H1 (cell line): ENCODE data around the gene WNT9B. TPM values are rescaled to one million over a fixed set of nuclear protein-coding genes. Genes with fewer than 3 reads are reported as not detected.

ENCODE experiments used
- CTCF ChIA-PET: fragments of 300-600 bp; sonication (Branson Sonifier 250); formaldehyde crosslinking; loops from one replicate; lab custom pipeline; 2021; ENCODE audit not compliant: partially characterized antibody; lab: Charles Lee
- POLR2A ChIA-PET: fragments of 300-600 bp; sonication (Branson Sonifier 250); formaldehyde crosslinking; loops from one replicate; lab custom pipeline; 2021; ENCODE audit warnings: inconsistent platforms; ENCODE audit not compliant: partially characterized antibody; lab: Charles Lee
- DNase-seq, 2 experiments: peaks; one replicate each; pipeline versions ENCODE4 v3.0.0 to v3.0.0-alpha.2; 2010 to 2022; ENCODE audit warnings: low spot score in 2 of 2, low read depth in 1 of 2, mixed read lengths in 1 of 2
- FAIRE-seq: peaks from 2 replicates; lab custom pipeline; 2011; peaks lifted over from hg19 to GRCh38; lab: Jason Lieb, UNC
- H2AFZ ChIP-seq: 2 replicates; pipeline ENCODE4 v1.8.1; 2012; ENCODE audit warnings: low read length, inconsistent platforms
- H2AK5ac ChIP-seq: 2 replicates; pipeline ENCODE4 v1.6.1; 2013; ENCODE audit warnings: low read depth, low read length
- H2BK120ac ChIP-seq: replicated peaks from 2 replicates; pipeline ENCODE3; 2013; ENCODE audit warnings: low read depth, low read length, inconsistent platforms
- H2BK12ac ChIP-seq: 2 replicates; pipeline ENCODE4 v1.6.1; 2013; ENCODE audit warnings: low read depth, low read length
- H2BK15ac ChIP-seq: 2 replicates; pipeline ENCODE4 v1.6.1; 2013; ENCODE audit warnings: low read length
- H2BK20ac ChIP-seq: 2 replicates; pipeline ENCODE4 v1.6.1; 2013; ENCODE audit warnings: low read length
- H2BK5ac ChIP-seq: 2 replicates; pipeline ENCODE4 v1.6.1; 2013; ENCODE audit warnings: low read depth, low read length
- H3K14ac ChIP-seq: 2 replicates; pipeline ENCODE4 v1.6.1; 2013; ENCODE audit warnings: inconsistent platforms; ENCODE audit not compliant: insufficient read length
- H3K18ac ChIP-seq: 2 replicates; pipeline ENCODE4 v1.6.1; 2013; ENCODE audit warnings: low read length; ENCODE audit errors: extremely low read depth
- H3K23ac ChIP-seq: 2 replicates; pipeline ENCODE4 v1.6.1; 2013; ENCODE audit warnings: inconsistent platforms; ENCODE audit not compliant: insufficient read length
- H3K23me2 ChIP-seq: 2 replicates; pipeline ENCODE4 v1.6.1; 2013; ENCODE audit warnings: low read depth, low read length
- H3K27ac ChIP-seq: 2 replicates; pipeline ENCODE4 v1.6.1; 2011; ENCODE audit warnings: low read depth, low read length, inconsistent platforms
- H3K27me3 ChIP-seq, 4 experiments: replicated peaks in 1 of 4; 1 replicate in 1 of 4; 2 replicates in 3 of 4; pipeline versions ENCODE4 v1.6.1 to v1.8.1; 2011 to 2013; ENCODE audit warnings: low read length in 3 of 4, mild to moderate bottlenecking in 3 of 4, inconsistent platforms in 2 of 4, mixed read lengths in 2 of 4, moderate library complexity in 1 of 4; ENCODE audit not compliant: control insufficient read depth in 3 of 4, insufficient read depth in 3 of 4; ENCODE audit errors: extremely low read depth in 1 of 4
- H3K36me3 ChIP-seq, 4 experiments: 2 replicates each; pipeline versions ENCODE4 v1.6.1 to v1.8.1; 2011 to 2013; ENCODE audit warnings: mild to moderate bottlenecking in 4 of 4, low read length in 3 of 4, moderate library complexity in 2 of 4, control low read depth in 1 of 4, inconsistent platforms in 1 of 4; ENCODE audit not compliant: insufficient read depth in 4 of 4, control insufficient read depth in 2 of 4
- H3K4ac ChIP-seq: replicated peaks from 2 replicates; pipeline ENCODE3; 2013; ENCODE audit warnings: low read length, low read depth, mixed read lengths, inconsistent platforms; ENCODE audit not compliant: insufficient read length
- H3K4me1 ChIP-seq, 4 experiments: replicated peaks in 1 of 4; 1 replicate in 1 of 4; 2 replicates in 3 of 4; pipeline versions ENCODE4 v1.6.1 to v1.8.1; 2011 to 2013; ENCODE audit warnings: low read length in 3 of 4, inconsistent platforms in 2 of 4, mixed read lengths in 1 of 4; ENCODE audit not compliant: insufficient read depth in 4 of 4, control insufficient read depth in 3 of 4
- H3K4me2 ChIP-seq, 2 experiments: 2 replicates each; pipeline versions ENCODE4 v1.6.1 to v1.8.1; 2011 to 2013; ENCODE audit warnings: low read depth in 2 of 2, low read length in 2 of 2, control low read depth in 1 of 2, inconsistent platforms in 1 of 2, mild to moderate bottlenecking in 1 of 2; ENCODE audit not compliant: insufficient read depth in 1 of 2
- H3K4me3 ChIP-seq, 4 experiments: fragments of 200-600, 300-600 bp in 1 of 4; sonication (generic), shearing (Covaris generic), sonication (Bioruptor Twin) in 1 of 4; 2 replicates each; pipeline versions ENCODE4 v1.5.1 to v1.8.1; 2011 to 2016; ENCODE audit warnings: low read length in 4 of 4, low read depth in 3 of 4, control low read depth in 2 of 4, inconsistent platforms in 2 of 4, mild to moderate bottlenecking in 2 of 4, mixed read lengths in 1 of 4, moderate library complexity in 1 of 4; ENCODE audit not compliant: insufficient read depth in 2 of 4; ENCODE audit errors: extremely low read depth in 1 of 4
- H3K56ac ChIP-seq: replicated peaks from 2 replicates; pipeline ENCODE3; 2013; ENCODE audit warnings: low read depth, mild to moderate bottlenecking, mixed read lengths, low read length, inconsistent platforms; ENCODE audit not compliant: insufficient read length
- H3K79me1 ChIP-seq: 2 replicates; pipeline ENCODE4 v1.6.1; 2013; ENCODE audit warnings: low read depth, low read length, control low read depth
- H3K79me2 ChIP-seq, 2 experiments: 2 replicates each; pipeline versions ENCODE4 v1.6.1 to v1.8.1; 2012 to 2013; ENCODE audit warnings: low read length in 2 of 2, mild to moderate bottlenecking in 2 of 2, inconsistent platforms in 1 of 2; ENCODE audit not compliant: insufficient read depth in 2 of 2, control insufficient read depth in 1 of 2
- H3K9ac ChIP-seq, 4 experiments: replicated peaks in 1 of 4; 1 replicate in 1 of 4; 2 replicates in 3 of 4; pipeline versions ENCODE4 v1.6.1 to v1.8.1; 2011 to 2013; ENCODE audit warnings: low read depth in 3 of 4, low read length in 3 of 4, control low read depth in 2 of 4, mild to moderate bottlenecking in 2 of 4, moderate library complexity in 2 of 4, inconsistent platforms in 1 of 4; ENCODE audit errors: extremely low read depth in 1 of 4
- H3K9me3 ChIP-seq, 2 experiments: 2 replicates each; pipeline versions ENCODE4 v1.6.1 to v1.8.1; 2012 to 2013; ENCODE audit warnings: mild to moderate bottlenecking in 2 of 2, moderate library complexity in 2 of 2, control low read depth in 1 of 2, inconsistent platforms in 1 of 2, low read depth in 1 of 2, low read length in 1 of 2, mixed read lengths in 1 of 2; ENCODE audit not compliant: insufficient read depth in 2 of 2
- H4K20me1 ChIP-seq, 2 experiments: replicated peaks in 1 of 2; 2 replicates each; pipeline versions ENCODE3 to v1.8.1; 2011 to 2013; ENCODE audit warnings: inconsistent platforms in 2 of 2, low read length in 2 of 2, mild to moderate bottlenecking in 1 of 2; ENCODE audit not compliant: insufficient read depth in 2 of 2, control insufficient read depth in 1 of 2
- H4K5ac ChIP-seq: 2 replicates; pipeline ENCODE4 v1.6.1; 2013; ENCODE audit warnings: low read length, low read depth, mixed read lengths, inconsistent platforms; ENCODE audit not compliant: insufficient read length
- H4K8ac ChIP-seq: 2 replicates; pipeline ENCODE4 v1.8.0; 2013; ENCODE audit warnings: mild to moderate bottlenecking, moderate library complexity, low read length, inconsistent platforms; ENCODE audit not compliant: insufficient read depth; ENCODE audit errors: extremely low read depth
- H4K91ac ChIP-seq: replicated peaks from 2 replicates; pipeline ENCODE3; 2013; ENCODE audit warnings: low read length, mixed read lengths, inconsistent platforms; ENCODE audit not compliant: insufficient read length
- ATF2 ChIP-seq: IDR thresholded peaks from 2 replicates; pipeline ENCODE4 v1.6.1; 2012; ENCODE audit warnings: low read length, inconsistent platforms
- BACH1 ChIP-seq: IDR thresholded peaks from 2 replicates; pipeline ENCODE4 v1.6.1; 2012; ENCODE audit warnings: low read length, improper control_type of control experiment
- CBX8 ChIP-seq: fragments of 300-800, 300-1000 bp; sonication (generic); IDR thresholded peaks from 2 replicates; pipeline ENCODE4 v1.7.1; 2016; ENCODE audit warnings: low read depth, low read length, borderline replicate concordance
- CHD1 ChIP-seq: IDR thresholded peaks from 2 replicates; pipeline ENCODE4 v1.6.1; 2012; ENCODE audit warnings: low read depth, low read length, improper control_type of control experiment
- PHF8 ChIP-seq: fragments of 200-600 bp; sonication (generic); conservative IDR thresholded peaks from 2 replicates; pipeline ENCODE4 v1.7.1; 2012; ENCODE audit warnings: low read depth, mild to moderate bottlenecking, inconsistent platforms, low read length, moderate library complexity
- POU5F1 ChIP-seq: IDR thresholded peaks from 2 replicates; pipeline ENCODE4 v1.6.1; 2011; ENCODE audit warnings: low read depth, mild to moderate bottlenecking, low read length, moderate library complexity
- WGBS, 2 experiments: shearing (Covaris generic) in 1 of 2; methylation state at CpG; one replicate each; pipeline versions ENCODE4 v1.1.6 to v1.1.7; 2013 to 2015; ENCODE audit warnings: low lambda C conversion rate in 2 of 2, mixed read lengths in 2 of 2, inconsistent platforms in 1 of 2, low coverage in 1 of 2, missing lambda C conversion rate in 1 of 2; ENCODE audit not compliant: insufficient replicate concordance in 2 of 2, insufficient coverage in 1 of 2, insufficient read length in 1 of 2; ENCODE audit errors: extremely low coverage in 1 of 2, missing lambda C conversion rate in 1 of 2; 5-methylcytosine and 5-hydroxymethylcytosine counted together
- polyA plus RNA-seq, 7 experiments: library from polyadenylated mRNA; depleted of rRNA in 3 of 7; stranded (reverse) in 5 of 7; unstranded in 2 of 7; fragments of >200 nt in 5 of 7; fragments of 200-250 nt in 2 of 7; gene quantifications; 1 replicate in 5 of 7; 2 replicates in 1 of 7; 4 replicates in 1 of 7; pipeline versions ENCODE4 v1.2.1 to v1.2.3, GENCODE V29; 2011 to 2013; ENCODE audit warnings: missing spikeins in 2 of 7, mixed read lengths in 2 of 7
- total RNA-seq: library from RNA; stranded (reverse); fragmentation: NEBNext Ultra II Directional; extraction: Animal tissue kit (Norgen Biotek cat#: 25700); gene quantifications from 2 replicates; pipeline ENCODE4 v1.2.1, GENCODE V29; 2021

Gene WNT9B
- total and polyA plus RNA-seq, 2 of the 8 experiments (the other 6 are each of a cell fraction or from before 2014, with no cell fraction given), result 0.21 TPM; not detected in 1

- Histone ChIP-seq H4K91ac (no peak overlapping the region), H3K27me3 (peaks cover 14 to 36% (median 29%) of the 10 kb centered on the region in 4 experiments), H2BK15ac (no peak overlapping the region; the same call in 1 of the 2 replicates), H3K4me2 (no peak overlapping the region), H4K20me1 (no peaks in the 10 kb centered on the region), H4K8ac (no peak overlapping the region), H2BK20ac (no peak overlapping the region), H3K9ac (no peak overlapping the region), H3K79me2 (no peaks in the 10 kb centered on the region), H4K5ac (no peak overlapping the region), H2BK120ac (no peak overlapping the region), H3K23me2 (peaks cover 14% of the 10 kb centered on the region), H3K4me1 (peaks cover 0 to 3% (median 3%) of the 10 kb centered on the region in 4 experiments; a peak in 2 of 7 replicates), H3K4ac (peak overlapping the region; percentile 32), H3K36me3 (no peaks in the 10 kb centered on the region), H3K14ac (no peak overlapping the region), H3K18ac (no peak overlapping the region), H2BK5ac (no peak overlapping the region), H3K27ac (no peak overlapping the region), H2AFZ (no peak overlapping the region), H3K56ac (no peak overlapping the region), H2BK12ac (no peak overlapping the region), H3K79me1 (no peaks in the 10 kb centered on the region), H2AK5ac (no peak overlapping the region), H3K23ac (no peak overlapping the region), H3K9me3 (peaks cover 9 to 10% of the 10 kb centered on the region in 2 experiments; a peak in 3 of 4 replicates), H3K4me3 (no peak overlapping the region)
- DNase-seq (no peak), FAIRE-seq (no peak)
- ChIA-PET CTCF (interaction anchor here (0.6 to 3.4 kb wide), 7 partner anchors 12 to 95 kb away, joined by 3 to 18 read pairs (median 3); no protein-coding TSS in a partner anchor), POLR2A (interaction anchor here (1.1 kb wide), 1 partner anchor 98 kb away, joined by 4 read pairs; no protein-coding TSS in a partner anchor)
- WGBS, 2 experiments, result 71% methylated on average over 7 of the region's 8 CpGs; no CpG with 5 or more reads in 1 of the 2 experiments
- TF ChIP-seq BACH1 (no peak), POU5F1 (no peak), CBX8 (no peak), CHD1 (no peak), ATF2 (no peak), PHF8 (no peak)
Measured at GRCh38 chr17:46847204-46848191, 3.9 kb upstream of the WNT9B start.
